GM12891 (cell line): ENCODE data around the gene GRIK3.

ENCODE experiments used
- POLR2A ChIP-seq: IDR thresholded peaks from 2 replicates; pipeline ENCODE4 v1.6.1; 2011; ENCODE audit warnings: low read depth, low read length, control low read depth
- POLR2AphosphoS5 ChIP-seq: IDR thresholded peaks from 2 replicates; pipeline ENCODE4 v1.6.1; 2011; ENCODE audit warnings: low read depth, low read length, control low read depth

DNA sequence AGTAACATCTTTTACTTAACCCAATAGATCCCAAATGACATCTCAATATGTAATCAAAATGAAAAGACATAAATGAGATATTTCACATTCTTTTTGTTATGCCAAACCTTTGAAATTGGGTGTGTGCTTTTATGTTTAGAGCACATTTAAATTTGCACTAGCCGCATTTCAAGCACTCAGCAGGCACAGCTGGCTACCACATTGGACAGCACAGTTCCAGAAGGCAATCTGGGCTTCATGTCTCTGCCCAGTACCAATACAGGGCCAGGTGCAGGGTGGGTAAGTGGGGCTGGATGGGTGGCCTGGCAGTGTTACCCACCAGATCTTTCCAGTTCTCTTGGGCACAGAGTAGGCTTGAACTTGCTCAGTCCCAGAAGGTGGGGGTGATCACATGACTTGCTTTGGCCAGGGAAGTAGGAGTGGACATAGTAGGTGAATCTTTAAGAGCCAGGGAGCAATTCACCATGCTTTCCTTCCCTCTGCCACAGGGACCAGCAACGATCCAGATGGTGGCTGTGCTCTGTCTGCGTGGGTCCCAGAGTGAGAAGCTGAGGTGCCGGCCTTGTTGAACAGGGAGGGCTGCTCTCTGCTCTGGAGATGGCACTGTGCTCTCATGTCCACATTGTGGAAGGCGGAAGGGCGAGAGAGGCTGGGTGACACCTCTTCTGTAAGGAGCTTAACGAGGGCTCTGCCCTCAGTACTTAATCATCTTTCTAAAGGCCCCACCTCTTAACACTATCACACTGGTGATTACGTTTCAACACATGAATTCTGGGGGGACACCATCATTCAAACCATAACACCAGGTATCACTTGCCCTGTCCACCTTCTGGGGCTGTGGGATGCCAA, 261.4 kb downstream of the GRIK3 start:
- no peak for TF ChIP-seq POLR2AphosphoS5
- no peak for TF ChIP-seq POLR2A
